Measurements from ENCODE around the gene PLPP3.
"Not testable (repeated sequence)": the region's sequence is repeated elsewhere in the genome, so short reads cannot be mapped to it uniquely, and the experiment has no call there.

The PLPP3 gene

DNA sequence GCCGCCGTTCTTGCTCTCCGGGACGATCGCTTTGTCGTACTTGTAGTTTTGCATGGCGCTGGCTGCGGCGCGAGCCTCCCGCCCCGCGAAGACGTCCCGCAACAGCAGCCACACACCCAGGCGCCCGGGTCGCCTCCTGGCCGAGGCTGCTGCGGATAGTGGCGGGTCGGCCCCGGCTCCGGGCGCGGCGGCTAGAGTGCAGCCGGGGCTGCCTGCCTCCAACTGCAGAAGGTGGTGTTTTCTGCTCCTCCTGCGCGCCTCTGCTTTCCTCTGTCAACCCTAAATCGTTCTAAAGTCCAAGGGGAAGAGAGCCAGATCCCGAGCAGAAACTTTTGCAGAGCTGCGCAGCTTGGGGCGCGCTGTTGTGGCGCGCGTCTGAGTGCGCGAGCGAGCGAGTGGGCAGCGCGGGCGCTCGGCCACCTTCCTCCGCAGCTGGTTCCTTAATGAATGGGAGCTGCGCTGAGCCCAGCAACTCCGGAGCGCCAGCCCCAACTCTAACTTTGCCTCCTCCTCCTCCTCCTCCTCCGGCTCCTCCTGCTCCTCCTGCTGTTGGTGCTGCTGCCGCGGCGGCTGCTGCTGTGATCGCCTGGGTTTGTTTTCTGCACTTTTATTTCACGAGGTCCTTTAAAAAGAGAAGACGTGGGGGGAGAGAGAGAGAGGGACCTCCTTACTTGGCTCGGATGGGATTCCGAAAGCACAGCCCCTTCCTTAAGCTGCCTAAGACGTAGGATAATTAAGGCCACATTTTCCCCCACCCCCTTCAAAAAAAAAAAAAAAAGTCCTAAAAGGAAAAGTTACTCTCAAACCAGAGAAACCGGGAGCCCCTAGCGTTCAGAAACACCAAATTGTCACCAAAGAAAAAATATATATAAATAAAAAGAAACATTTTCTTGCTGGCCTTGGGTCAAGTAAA lies at the start of gene PLPP3:
Gene PLPP3, minus strand, starts transcription at position 601 of the 913 bp plus-strand sequence. Its CDS starts 547 bp downstream, at position 54.
- no peak for DNase-seq (ENCODE audit: extremely low read depth in 1 of 2, low read depth in 1 of 2)

DNA sequence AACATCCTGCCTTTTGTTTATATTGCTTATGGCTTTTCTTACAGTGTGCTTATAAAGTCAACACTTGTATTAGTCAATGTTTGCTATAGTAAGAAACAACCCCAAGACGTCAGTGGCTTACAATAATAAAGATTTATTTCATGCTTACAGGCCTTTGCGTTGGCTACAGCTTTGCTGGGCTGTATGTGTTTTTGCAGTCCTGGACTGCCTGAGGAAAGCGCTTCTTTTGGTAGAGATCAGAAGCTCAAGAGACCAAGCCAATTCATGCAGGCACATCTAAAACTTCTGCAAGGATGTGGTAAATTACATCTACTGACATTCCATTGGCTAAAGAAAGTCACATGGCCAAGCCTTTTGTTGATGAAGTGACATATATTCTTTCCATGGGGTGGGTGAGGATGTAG lies 48.3 kb upstream of the PLPP3 start:
- DNase-seq (ENCODE audit: extremely low read depth in 1 of 2, low read depth in 1 of 2), result no peak

DNA sequence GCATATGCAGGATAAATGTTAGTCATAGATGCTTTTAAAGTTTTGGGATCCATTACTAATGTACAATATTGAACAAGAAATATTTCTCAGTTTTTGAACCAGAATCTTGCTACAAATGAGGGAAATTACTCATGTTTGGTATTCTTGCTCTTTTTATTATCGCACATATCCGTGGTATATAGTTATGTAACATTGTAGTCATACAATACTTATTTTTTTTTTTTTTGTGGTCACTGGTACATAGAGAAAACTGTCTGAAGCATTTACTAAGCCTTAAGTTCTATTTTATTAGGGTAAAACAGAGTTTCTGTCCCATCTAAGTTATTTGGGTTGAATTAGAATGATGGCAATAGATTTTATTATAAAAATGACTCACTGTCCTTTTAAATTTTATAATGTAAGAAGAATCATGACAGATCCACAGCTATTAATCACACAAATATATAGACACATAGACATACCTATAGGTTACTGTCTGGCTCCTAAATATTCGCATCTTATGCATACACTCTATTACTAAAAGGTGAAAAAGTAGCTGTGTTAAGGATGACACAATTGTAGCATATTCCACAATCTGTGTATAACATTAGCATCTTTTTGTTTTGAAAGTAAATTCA lies 47.8 kb upstream of the PLPP3 start:
- DNase-seq (ENCODE audit: extremely low read depth in 1 of 2, low read depth in 1 of 2), result no peak

DNA sequence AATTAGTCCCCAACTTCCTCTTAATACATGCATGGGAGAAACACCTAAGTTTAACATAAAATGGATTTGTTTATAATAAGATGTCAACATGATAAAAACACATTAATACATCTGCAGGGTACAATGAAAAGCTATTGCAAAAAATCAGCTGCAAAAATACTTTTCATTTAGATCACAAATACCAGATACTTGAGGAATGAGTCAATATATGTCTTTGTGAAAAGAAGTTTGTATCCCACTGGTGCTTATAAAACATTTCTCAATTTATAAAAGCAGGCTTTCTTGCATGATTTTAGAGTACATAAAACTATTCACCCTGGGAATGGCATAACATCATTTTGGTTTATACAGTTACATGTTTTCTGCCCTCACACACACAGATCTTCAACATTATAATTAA lies 47.2 kb upstream of the PLPP3 start:
- no peak for DNase-seq (ENCODE audit: extremely low read depth in 1 of 2, low read depth in 1 of 2)

DNA sequence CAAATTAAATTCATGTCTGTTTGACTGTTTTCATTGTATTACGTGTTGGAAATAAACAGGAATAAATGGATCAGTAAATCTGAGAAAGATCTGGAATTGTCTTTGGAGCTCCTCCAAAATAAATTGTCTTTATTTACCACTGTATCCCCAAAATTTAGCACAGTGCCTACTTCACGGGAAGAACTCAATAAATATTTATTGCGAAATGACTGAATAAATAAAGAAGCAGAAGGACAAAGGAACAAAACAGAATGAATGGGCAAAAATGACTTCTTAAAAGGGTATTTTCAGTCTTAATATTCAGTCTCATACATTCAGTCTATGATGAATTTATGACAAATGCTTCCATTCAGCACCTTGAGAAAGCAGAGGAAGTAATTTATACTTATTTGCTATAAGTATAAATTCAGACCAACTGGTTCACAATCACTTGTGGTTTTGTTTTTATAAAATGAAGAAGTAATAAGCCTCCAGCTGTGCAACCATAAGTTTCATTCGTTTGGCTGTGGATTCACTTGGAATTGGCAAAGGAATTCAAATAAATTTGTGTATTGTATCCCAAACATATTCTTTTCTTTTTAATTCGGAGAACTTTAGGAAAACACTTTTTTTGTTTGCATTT lies 46.6 kb upstream of the PLPP3 start:
- DNase-seq (ENCODE audit: extremely low read depth in 1 of 2, low read depth in 1 of 2), result no peak

DNA sequence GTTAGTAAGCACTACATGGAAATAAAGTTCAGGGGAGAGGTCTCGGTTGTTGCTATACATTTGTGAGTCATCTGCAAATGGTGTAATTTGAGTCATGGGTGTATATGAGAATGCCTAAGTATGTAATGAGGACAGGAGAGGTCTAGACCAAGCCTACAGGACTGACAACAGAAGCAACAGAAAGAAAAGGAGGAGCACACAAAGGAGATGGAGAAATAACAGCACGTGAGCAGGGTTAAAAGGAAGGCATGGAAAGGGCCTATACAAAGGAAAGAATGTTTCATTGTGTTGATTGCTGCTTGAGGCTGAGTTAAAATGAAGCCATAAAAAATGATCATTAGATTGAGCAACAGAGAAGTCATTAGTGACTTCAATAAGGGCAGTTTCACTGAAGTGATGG lies 37.8 kb upstream of the PLPP3 start:
- no peak for DNase-seq (ENCODE audit: extremely low read depth in 1 of 2, low read depth in 1 of 2)

DNA sequence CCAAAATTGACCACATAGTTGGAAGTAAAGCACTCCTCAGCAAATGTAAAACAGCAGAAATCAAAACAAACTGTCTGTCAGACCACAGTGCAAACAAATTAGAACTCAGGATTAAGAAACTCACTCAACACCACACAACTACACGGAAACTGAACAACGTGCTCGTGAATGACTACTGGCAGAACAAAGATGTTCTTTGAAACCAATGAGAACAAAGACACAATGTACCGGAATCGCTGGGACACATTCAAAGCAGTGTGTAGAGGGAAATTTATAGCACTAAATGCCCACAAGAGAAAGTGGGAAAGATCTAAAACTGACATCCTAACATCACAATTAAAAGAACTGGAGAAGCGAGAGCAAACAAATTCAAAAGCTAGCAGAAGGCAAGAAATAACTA lies 31.4 kb upstream of the PLPP3 start:
- not testable (repeated sequence) for DNase-seq (ENCODE audit: extremely low read depth in 1 of 2, low read depth in 1 of 2)

DNA sequence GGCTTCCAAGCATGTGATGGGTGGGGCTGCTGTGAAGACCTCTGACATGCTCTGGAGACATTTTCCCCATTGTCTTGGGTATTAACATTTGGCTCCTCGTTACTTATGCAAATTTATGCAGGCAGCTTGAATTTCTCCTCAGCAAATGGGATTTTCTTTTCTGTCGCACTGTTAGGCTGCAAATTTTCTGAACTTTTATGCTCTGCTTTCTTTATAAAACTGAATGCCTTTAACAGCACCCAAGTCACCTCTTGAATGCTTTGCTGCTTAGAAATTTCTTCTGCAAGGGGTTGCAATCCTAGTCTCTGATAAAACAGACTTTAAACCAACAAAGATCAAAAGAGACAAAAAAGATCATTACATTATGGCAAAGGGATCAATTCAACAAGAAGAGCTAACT lies 30.7 kb upstream of the PLPP3 start:
- not testable (repeated sequence) for DNase-seq (ENCODE audit: extremely low read depth in 1 of 2, low read depth in 1 of 2)

DNA sequence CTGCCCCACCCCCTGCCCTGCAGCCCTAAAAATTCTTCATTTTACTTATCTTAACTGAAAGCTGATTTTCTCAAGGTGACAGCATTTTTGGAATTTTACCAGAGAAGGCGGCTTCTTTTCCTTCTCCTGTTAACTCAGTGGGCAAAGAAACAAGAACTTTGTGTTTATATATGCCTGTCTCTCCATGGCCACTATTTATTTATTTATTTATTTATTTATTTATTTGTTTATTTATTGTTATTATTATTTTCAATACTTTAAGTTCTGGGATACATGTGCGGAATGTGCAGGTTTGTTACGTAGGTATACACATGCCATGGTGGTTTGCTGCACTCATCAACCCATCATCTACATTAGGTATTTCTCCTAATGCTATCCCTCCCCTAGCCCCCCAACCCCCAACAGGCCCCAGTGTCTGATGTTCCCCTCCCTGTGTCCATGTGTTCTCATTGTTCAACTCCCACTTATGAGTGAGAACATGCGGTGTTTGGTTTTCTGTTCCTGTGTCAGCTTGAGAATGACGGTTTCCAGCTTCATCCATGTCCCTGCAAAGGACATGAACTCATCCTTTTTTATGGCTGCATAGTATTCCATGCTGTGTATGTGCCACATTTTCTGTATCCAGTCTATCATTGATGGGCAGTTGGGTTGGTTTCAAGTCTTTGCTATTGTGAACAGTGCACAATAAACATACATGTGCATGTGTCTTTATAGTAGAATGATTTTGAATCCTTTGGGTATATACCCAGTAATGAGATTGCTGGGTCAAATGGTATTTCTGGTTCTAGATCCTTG lies 16.2 kb upstream of the PLPP3 start:
- not testable (repeated sequence) for DNase-seq (ENCODE audit: extremely low read depth in 1 of 2, low read depth in 1 of 2)

DNA sequence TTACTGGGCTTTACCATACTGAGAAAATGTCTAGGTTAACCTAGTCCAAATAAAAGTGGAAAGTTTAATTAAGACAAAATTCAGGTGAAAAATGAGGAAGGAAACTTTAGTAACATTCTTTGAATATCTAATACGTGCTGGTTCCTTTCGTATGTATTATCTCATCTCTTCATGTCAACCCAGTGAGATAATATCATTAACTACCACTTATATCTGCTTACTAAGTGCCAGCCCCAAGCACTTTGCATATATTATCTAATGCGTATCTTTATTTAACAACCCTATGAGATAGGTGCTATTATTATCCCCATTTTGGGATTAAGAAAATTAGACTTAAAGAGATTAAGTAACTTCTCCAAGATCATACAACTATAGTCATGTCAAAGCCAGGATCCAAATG lies 12.5 kb upstream of the PLPP3 start:
- no peak for DNase-seq (ENCODE audit: extremely low read depth in 1 of 2, low read depth in 1 of 2)

DNA sequence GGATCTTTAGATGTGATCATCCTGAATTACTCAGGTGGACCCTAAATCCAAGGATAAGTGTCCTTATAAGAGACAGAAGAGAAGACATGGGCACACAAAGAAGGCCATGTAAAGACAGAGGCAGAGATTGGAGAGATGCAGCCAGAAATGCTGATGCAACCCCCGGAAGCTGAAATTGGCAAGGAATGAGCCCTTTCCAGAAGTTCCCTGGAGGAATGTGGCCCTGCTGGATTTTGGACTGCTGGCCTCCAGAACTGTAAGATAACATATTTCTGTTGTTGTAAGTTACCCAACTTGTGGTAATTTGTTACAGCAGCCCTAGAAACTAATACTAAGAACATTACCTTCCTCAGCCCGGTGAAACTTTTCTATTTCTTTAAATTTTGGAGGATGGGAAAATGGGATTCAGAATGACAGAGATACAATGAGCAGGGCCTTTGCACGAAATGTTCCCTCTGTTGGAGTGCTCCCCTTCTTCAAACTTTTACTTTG lies 11.2 kb upstream of the PLPP3 start:
- DNase-seq (ENCODE audit: extremely low read depth in 1 of 2, low read depth in 1 of 2), result no peak

DNA sequence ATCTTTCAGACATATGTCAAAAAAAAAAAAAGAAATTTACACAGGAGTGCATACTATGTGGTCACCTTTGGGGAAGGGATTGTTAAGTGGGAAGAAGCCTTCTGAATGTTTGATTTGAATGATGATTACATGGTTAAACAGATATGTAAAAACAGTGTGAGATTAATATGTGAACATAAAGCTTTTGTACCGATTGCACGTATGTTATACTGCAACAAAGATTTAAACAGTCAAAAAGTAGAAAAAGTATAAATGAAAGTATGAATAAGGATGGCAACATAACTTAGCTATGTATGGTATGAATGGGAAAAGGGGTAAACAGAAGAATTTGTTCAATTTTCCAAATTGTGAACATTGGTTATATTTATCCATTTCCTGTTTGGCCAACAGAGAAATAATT lies 10.0 kb upstream of the PLPP3 start:
- DNase-seq (ENCODE audit: extremely low read depth in 1 of 2, low read depth in 1 of 2), result no peak

DNA sequence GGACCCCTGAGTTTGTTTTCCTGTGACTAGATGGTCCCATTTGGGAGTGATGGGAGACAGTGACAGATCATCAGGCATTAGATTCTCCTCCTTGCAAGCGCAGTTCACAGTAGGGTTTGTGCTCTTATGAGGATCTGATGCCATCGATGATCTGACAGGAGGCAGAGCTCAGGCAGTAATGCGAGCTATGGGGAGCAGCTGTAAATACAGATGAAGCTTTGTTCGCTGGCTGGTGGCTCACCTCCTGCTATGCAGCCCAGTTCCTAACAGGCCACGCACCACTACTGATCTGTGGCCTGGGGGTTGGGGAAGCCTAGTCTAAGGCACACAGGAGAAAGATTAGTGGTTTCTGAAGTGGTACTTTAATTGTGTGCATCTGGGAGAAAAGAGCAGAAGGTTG lies 7.1 kb upstream of the PLPP3 start:
- DNase-seq (ENCODE audit: extremely low read depth in 1 of 2, low read depth in 1 of 2), result no peak

DNA sequence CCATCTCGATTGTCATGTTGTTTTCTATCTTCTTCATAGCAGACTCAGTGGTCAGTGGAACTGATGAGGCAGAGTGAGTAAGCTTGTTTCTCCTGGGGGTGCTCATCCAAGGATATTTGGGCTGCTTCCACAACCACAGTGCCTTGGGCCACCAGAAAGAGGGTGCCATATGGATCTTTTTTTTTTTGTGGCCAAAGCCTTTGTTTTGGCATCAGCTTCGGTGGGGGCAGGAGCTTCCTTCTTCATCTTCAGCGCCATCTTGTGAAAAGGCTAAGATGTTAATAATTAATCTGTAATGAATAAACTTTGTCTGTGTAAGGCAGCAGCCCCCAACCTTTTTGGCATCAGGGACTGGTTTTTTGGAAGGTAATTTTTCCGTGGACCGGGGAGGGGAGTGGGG lies 6.6 kb upstream of the PLPP3 start:
- DNase-seq (ENCODE audit: extremely low read depth in 1 of 2, low read depth in 1 of 2), result no peak

DNA sequence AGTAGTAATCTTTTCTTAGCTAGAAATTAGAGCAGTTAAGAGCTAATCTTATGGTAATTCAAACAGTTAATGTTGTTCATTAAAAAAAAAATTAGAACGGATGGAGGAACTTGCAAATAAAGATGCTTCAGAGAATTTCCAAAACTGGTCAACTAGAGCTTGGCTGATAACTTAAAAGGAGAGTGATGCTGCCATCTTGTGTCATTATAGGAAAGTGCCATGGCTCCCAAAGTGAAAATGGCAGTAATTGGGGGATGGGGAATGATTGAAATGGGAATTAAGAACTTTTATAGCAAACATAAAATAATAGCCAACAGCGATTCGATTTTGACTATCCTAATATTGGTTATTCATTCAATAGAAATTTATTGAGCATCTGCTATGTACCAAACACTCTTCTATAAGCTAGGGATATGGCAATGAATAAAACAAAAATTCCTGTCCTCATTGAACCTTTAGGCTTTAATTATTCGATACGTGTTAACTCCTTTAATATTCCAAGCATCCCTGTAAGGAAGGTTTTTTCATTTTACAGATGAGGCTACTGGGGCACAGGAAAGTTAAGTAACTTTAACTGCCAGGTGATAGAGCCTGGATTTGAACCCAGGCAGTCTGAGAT lies 5.7 kb upstream of the PLPP3 start:
- no peak for DNase-seq (ENCODE audit: extremely low read depth in 1 of 2, low read depth in 1 of 2)

DNA sequence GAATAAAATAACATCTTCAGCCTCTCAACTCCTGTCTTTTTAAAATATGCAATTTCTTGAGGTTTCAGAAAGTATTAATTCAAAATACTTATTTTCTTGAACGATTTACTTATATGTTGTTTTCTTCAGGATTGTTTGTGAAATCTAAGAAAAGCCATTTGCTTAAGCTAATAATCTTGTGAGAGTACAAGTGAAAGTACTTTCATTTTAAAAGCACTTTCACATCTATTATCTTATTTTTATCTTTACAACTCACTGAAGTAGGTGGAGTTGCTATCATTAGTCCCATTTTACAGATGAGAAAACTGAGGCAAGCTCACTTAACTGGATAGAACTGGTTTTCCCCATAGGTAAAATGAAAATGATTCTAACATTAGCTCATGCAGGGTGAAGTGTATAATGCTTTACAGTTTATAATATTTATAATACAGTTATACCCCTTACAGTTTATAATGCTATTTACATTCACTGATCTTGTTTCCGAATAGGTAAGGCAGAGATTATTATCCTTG lies 4.7 kb upstream of the PLPP3 start:
- DNase-seq (ENCODE audit: extremely low read depth in 1 of 2, low read depth in 1 of 2), result no peak

DNA sequence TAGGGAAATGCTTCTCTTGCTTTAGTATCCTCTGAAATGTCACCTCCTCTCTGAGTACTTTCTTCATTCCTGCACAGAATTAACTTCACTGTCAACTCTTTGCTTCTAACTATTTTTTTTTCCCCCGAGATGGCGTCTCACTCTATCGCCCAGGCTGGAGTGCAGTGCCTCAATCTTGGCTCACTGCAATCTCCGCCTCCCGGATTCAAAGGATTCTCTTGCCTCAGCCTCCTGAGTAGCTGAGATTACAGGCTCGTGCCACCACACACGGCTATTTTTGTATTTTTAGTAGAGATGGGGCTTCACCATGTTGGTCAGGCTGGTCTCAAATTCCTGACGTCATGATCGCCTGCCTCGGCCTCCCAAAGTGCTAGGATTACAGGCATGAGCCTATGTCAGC lies 1.4 kb upstream of the PLPP3 start:
- no peak for DNase-seq (ENCODE audit: extremely low read depth in 1 of 2, low read depth in 1 of 2)

DNA sequence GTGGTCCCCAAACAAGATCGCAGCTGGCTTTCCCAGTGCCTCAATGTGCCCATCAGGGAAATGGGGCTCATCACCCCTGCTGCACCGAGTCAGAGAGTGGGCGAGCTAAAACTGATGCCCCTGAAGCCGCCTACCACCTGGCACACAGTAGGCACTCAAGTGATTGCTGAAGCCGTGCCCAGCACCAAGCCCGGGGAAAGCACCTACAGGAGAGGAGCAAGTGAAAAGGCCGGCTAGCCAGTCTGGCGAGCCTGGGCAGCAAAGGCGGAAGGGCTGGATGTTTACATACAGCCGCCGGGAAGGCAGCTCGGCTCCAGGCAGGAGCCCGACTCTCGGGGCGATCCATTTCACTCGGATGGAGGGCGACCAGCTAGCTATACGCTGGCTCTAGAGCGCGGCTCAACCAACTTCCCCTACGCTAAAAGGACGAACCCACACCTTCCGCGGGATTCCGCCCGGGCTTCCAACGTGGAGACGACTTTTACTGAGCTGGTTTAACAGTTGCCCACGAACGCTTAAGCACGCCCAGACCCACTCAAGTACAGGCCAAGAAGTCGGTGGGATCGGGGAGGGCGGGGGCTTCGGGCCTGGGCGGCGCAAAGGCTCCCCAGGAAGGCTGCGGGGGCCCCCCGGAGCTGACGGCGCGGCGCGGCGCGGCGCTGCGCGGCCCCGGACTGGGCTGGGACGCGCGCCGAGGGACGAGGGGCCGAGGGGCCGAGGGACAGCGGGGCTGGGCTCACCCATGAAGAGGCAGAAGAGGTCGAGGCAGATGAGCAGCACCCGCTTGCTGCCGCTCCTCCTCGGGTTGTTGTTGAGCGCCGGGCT lies 1.0 kb downstream of the PLPP3 start:
- DNase-seq (ENCODE audit: extremely low read depth in 1 of 2, low read depth in 1 of 2), result no peak

DNA sequence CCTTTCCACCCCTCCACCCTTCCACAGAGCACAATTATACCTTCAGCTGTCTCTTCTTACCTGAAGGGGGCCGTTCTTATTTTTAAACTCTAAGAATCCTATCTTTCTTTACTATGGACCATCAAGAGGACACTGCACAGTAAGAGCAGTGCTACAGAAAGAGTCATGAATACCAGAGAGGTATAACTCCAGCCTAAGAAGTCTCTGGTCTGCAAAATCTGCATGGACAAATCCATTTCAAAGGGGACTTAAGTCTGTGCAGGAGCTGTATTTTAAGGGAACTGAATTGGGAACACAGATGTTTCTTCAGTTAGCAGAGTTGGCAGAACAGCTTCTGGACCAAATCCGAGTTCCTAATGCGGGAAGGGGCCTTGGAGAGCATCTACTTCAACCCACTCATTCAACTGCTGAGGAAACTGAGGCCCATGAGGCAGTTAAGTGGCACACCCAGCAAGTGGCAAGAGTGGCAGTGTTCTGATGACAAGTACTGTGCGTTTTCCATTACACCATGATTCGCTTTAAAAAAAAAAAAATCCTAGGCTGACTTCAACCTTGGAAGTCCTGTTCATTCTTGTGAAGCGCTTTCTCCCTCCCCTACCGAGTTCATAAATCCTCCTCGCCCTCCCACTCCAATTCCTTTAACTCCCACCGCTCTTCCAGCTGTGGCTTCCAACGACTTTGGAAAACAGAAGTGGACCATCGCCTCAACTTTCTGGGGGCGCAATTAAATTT lies 1.8 kb downstream of the PLPP3 start:
- no peak for DNase-seq (ENCODE audit: extremely low read depth in 1 of 2, low read depth in 1 of 2)

Data from stimulated activated CD8-positive, alpha-beta memory T cell treated with anti-CD3 and anti-CD28 coated beads, Interleukin-7, amount 100 ng/mL, for 48 hours (primary cell).